GM15510 (cell line): Measurements from ENCODE around the gene POLR3G.

ENCODE experiments used
- POLR2A ChIP-seq: IDR thresholded peaks from 3 replicates; pipeline ENCODE4 v1.6.1; 2011; ENCODE audit warnings: borderline replicate concordance; ENCODE audit not compliant: insufficient read length; ENCODE audit errors: extremely low read depth

Gene POLR3G

GRCh38 chr5:90483206-90483605 is 8.5 kb downstream of the POLR3G start:
- no peak for TF ChIP-seq POLR2A

GRCh38 chr5:90484540-90484939 is 9.9 kb downstream of the POLR3G start:
- no peak for TF ChIP-seq POLR2A

- TF ChIP-seq POLR2A = no peak
Observed at GRCh38 chr5:90488791-90489190, 14.1 kb downstream of the POLR3G start.

- TF ChIP-seq POLR2A = no peak
Observed at GRCh38 chr5:90494043-90494442, 19.4 kb downstream of the POLR3G start.

- TF ChIP-seq POLR2A = no peak
Observed at GRCh38 chr5:90495146-90495545, 20.5 kb downstream of the POLR3G start.

GRCh38 chr5:90503596-90503995 is 28.9 kb downstream of the POLR3G start:
- no peak for TF ChIP-seq POLR2A

GRCh38 chr5:90504743-90505142 is 30.1 kb downstream of the POLR3G start:
- no peak for TF ChIP-seq POLR2A

- TF ChIP-seq POLR2A = no peak
Observed at GRCh38 chr5:90506221-90506620, 31.6 kb downstream of the POLR3G start.

GRCh38 chr5:90510438-90510837 is 35.8 kb downstream of the POLR3G start:
- no peak for TF ChIP-seq POLR2A

GRCh38 chr5:90514520-90514919 is 39.9 kb downstream of the POLR3G start:
- TF ChIP-seq POLR2A = no peak

- TF ChIP-seq POLR2A = no peak
Observed at GRCh38 chr5:90518661-90519060, 44.0 kb downstream of the POLR3G start.

- TF ChIP-seq POLR2A = no peak
Observed at GRCh38 chr5:90519081-90519480, 44.4 kb downstream of the POLR3G start.

- TF ChIP-seq POLR2A = no peak
Observed at GRCh38 chr5:90528601-90529193, 54.0 kb downstream of the POLR3G start.

- TF ChIP-seq POLR2A = peak; percentile 84
Observed at GRCh38 chr5:90529194-90529938, 54.7 kb downstream of the POLR3G start, which contains the start of gene LYSMD3. Gene LYSMD3 (minus strand): TSS chr5:90529584. CDS start chr5:90525289, 4,295 bp downstream.

GRCh38 chr5:90529939-90530677 is 55.4 kb downstream of the POLR3G start:
- no peak for TF ChIP-seq POLR2A
